Ishikawa (cell line): Measurements from ENCODE around the gene TBCD.

Experiments
- CEBPB ChIP-seq: IDR thresholded peaks from 2 replicates; pipeline ENCODE4 v1.6.1; 2012
- CREB1 ChIP-seq: IDR thresholded peaks from 2 replicates; pipeline ENCODE4 v1.6.1; 2012; ENCODE audit warnings: low read depth
- EGR1 ChIP-seq: IDR thresholded peaks from 2 replicates; pipeline ENCODE4 v1.6.1; 2012
- EP300 ChIP-seq: IDR thresholded peaks from 2 replicates; pipeline ENCODE4 v1.6.1; 2012; ENCODE audit warnings: borderline replicate concordance
- FOXM1 ChIP-seq: IDR thresholded peaks from 2 replicates; pipeline ENCODE4 v1.6.1; 2012; ENCODE audit warnings: low read depth, borderline replicate concordance
- NFIC ChIP-seq: IDR thresholded peaks from 2 replicates; pipeline ENCODE4 v1.6.1; 2012
- REST ChIP-seq: IDR thresholded peaks from 2 replicates; pipeline ENCODE4 v1.6.1; 2012; ENCODE audit warnings: low read depth, mild to moderate bottlenecking
- TAF1 ChIP-seq: IDR thresholded peaks from 2 replicates; pipeline ENCODE4 v1.6.1; 2012; ENCODE audit warnings: low read depth, mild to moderate bottlenecking
- TCF12 ChIP-seq: IDR thresholded peaks from 2 replicates; pipeline ENCODE4 v1.6.1; 2012; ENCODE audit warnings: low read depth
- YY1 ChIP-seq: IDR thresholded peaks from 2 replicates; pipeline ENCODE4 v1.6.1; 2012; ENCODE audit warnings: low read depth
- ZBTB7A ChIP-seq: IDR thresholded peaks from 2 replicates; pipeline ENCODE4 v1.6.1; 2012; ENCODE audit warnings: low read depth
- TF ChIP-seq, protein P1 (sequence below): IDR thresholded peaks from 2 replicates; pipeline ENCODE4 v1.6.1; 2012

DNA sequence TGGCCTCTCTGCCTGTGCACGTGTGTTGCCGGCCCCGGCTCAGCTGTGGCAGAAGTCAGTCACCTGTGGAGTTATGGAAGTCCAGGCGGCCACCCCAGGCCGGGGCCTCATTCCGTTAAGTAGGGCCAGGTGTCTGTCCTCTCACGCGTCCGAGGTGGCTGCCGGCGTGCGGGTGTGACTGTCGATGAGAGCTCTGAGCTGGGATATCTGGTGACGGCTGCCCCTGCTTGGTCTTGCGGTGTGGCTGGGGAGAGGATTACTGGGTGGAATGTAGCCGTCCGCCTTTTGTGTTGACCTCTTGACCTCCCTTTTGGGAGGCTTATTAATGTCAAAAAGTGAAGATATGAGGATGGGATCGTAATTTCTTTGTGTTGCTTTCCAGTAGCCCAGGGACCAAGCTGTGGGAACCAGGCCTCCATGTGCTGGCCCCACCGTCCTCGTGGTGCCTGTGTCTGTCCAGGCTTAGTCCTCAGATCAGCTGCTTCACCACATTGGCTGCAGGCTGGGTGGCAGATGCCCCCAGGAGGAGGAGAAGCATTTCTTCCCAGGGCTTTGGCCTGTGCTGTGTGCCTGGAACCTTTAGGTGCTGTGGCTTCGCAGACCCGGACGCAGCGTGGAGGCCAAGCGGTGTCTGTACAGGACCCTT, 111.0 kb downstream of the TBCD start:
- TF ChIP-seq REST (no peak), FOXM1 (no peak), YY1 (no peak), CREB1 (no peak), TCF12 (no peak), EP300 (no peak), CEBPB (no peak), TAF1 (no peak), EGR1 (no peak), NFIC (no peak), ZBTB7A (no peak)
- TF ChIP-seq, protein P1, sequence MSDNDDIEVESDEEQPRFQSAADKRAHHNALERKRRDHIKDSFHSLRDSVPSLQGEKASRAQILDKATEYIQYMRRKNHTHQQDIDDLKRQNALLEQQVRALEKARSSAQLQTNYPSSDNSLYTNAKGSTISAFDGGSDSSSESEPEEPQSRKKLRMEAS: no peak
